KMS-11 (cell line): ENCODE results near the gene ERC2.

Experiments used
- H2AFZ ChIP-seq: fragments of 200-600 bp; sonication (generic); 2 replicates; pipeline ENCODE4 v1.6.1; 2016; ENCODE audit warnings: antibody characterized with exemption, mixed run types, low read depth
- H3K27ac ChIP-seq: fragments of 200-600 bp; sonication (generic); 2 replicates; pipeline ENCODE4 v1.6.1; 2016; ENCODE audit warnings: mild to moderate bottlenecking, mixed run types
- H3K27me3 ChIP-seq: fragments of 200-600 bp; sonication (generic); 2 replicates; pipeline ENCODE4 v1.6.1; 2017; ENCODE audit warnings: mild to moderate bottlenecking, low read depth, mixed run types, moderate library complexity; ENCODE audit not compliant: insufficient read depth
- H3K36me3 ChIP-seq: fragments of 200-600 bp; sonication (generic); 2 replicates; pipeline ENCODE4 v1.6.1; 2017; ENCODE audit warnings: mild to moderate bottlenecking, mixed run types; ENCODE audit not compliant: insufficient read depth
- H3K4me1 ChIP-seq: fragments of 200-600 bp; sonication (generic); 2 replicates; pipeline ENCODE4 v1.6.1; 2016; ENCODE audit warnings: mild to moderate bottlenecking, low read depth, mixed run types; ENCODE audit not compliant: poor library complexity, severe bottlenecking
- H3K4me2 ChIP-seq: fragments of 200-600 bp; sonication (generic); 2 replicates; pipeline ENCODE4 v1.7.0; 2016; ENCODE audit warnings: mild to moderate bottlenecking, mixed run types
- H3K4me3 ChIP-seq: fragments of 200-600 bp; sonication (generic); IDR thresholded peaks from 2 replicates; pipeline ENCODE4 v1.6.1; 2017; ENCODE audit warnings: low read depth, low read length, mixed read lengths; ENCODE audit not compliant: insufficient read depth
- H3K79me2 ChIP-seq: fragments of 200-600 bp; sonication (generic); 2 replicates; pipeline ENCODE4 v1.6.1; 2016; ENCODE audit warnings: low read depth, mixed run types; ENCODE audit not compliant: insufficient read depth
- H3K9ac ChIP-seq: fragments of 200-600 bp; sonication (generic); 2 replicates; pipeline ENCODE4 v1.6.1; 2016; ENCODE audit warnings: mild to moderate bottlenecking, mixed run types
- H4K20me1 ChIP-seq: fragments of 200-600 bp; sonication (generic); 2 replicates; pipeline ENCODE4 v1.6.1; 2016; ENCODE audit warnings: mild to moderate bottlenecking, mixed run types; ENCODE audit not compliant: insufficient read depth
- CTCF ChIP-seq: fragments of 200-600 bp; sonication (generic); conservative IDR thresholded peaks from 2 replicates; pipeline ENCODE4 v1.6.1; 2017; ENCODE audit warnings: low read depth, mild to moderate bottlenecking, antibody characterized with exemption, low read length, moderate library complexity, mixed read lengths

Gene ERC2

GRCh38 chr3:55584030-55584429 is 884.2 kb downstream of the ERC2 start:
- H4K20me1 ChIP-seq: no peaks in the 10 kb centered on the region
- H3K36me3 ChIP-seq: no peaks in the 10 kb centered on the region
- TF ChIP-seq CTCF: no peak
- H3K27ac ChIP-seq: no peak overlapping the region
- no peaks in the 10 kb centered on the region for H3K79me2 ChIP-seq
- no peak overlapping the region for H2AFZ ChIP-seq
- H3K27me3 ChIP-seq: no peaks in the 10 kb centered on the region
- H3K4me3 ChIP-seq: no peak overlapping the region
- no peaks in the 10 kb centered on the region for H3K4me1 ChIP-seq
- no peak overlapping the region for H3K4me2 ChIP-seq
- H3K9ac ChIP-seq: no peak overlapping the region

- no peaks in the 10 kb centered on the region for H3K4me1 ChIP-seq
- H3K4me2 ChIP-seq: no peak overlapping the region
- no peak for TF ChIP-seq CTCF
- no peak overlapping the region for H3K9ac ChIP-seq
- H3K27ac ChIP-seq: no peak overlapping the region
- no peaks in the 10 kb centered on the region for H3K79me2 ChIP-seq
- H4K20me1 ChIP-seq: no peaks in the 10 kb centered on the region
- no peak overlapping the region for H2AFZ ChIP-seq
- no peaks in the 10 kb centered on the region for H3K36me3 ChIP-seq
- H3K4me3 ChIP-seq: no peak overlapping the region
- no peaks in the 10 kb centered on the region for H3K27me3 ChIP-seq
Measured at GRCh38 chr3:55583475-55583874, 884.8 kb downstream of the ERC2 start.

- no peak overlapping the region for H2AFZ ChIP-seq
- TF ChIP-seq CTCF: no peak
Measured at GRCh38 chr3:55579496-55579895, 888.8 kb downstream of the ERC2 start.

GRCh38 chr3:55576621-55577388 is 891.5 kb downstream of the ERC2 start:
- Histone ChIP-seq H3K27me3 (no peaks in the 10 kb centered on the region), H2AFZ (no peak overlapping the region), H3K27ac (no peak overlapping the region)

More at GRCh38 chr3:55579496-55579895, 888.8 kb downstream of the ERC2 start:
- no peak overlapping the region for H3K4me3 ChIP-seq
- no peaks in the 10 kb centered on the region for H4K20me1 ChIP-seq
- H3K27me3 ChIP-seq: no peaks in the 10 kb centered on the region
- no peaks in the 10 kb centered on the region for H3K79me2 ChIP-seq
- no peaks in the 10 kb centered on the region for H3K36me3 ChIP-seq
- H3K4me2 ChIP-seq: no peak overlapping the region
- peaks cover 5% of the 10 kb centered on the region for H3K4me1 ChIP-seq
- H3K9ac ChIP-seq: no peak overlapping the region
- no peak overlapping the region for H3K27ac ChIP-seq

More at GRCh38 chr3:55576621-55577388, 891.5 kb downstream of the ERC2 start:
- H3K4me1 ChIP-seq: peaks cover 5% of the 10 kb centered on the region
- no peaks in the 10 kb centered on the region for H4K20me1 ChIP-seq
- H3K36me3 ChIP-seq: no peaks in the 10 kb centered on the region
- no peak for TF ChIP-seq CTCF
- no peaks in the 10 kb centered on the region for H3K79me2 ChIP-seq
- H3K4me3 ChIP-seq: no peak overlapping the region
- H3K9ac ChIP-seq: no peak overlapping the region
- H3K4me2 ChIP-seq: no peak overlapping the region
